ENCODE results near the gene VAC14. TPM values are rescaled to one million over a fixed set of nuclear protein-coding genes. Genes with fewer than 3 reads are reported as not detected.

Gene VAC14
- total and polyA plus RNA-seq, 2 of the 8 experiments (the other 6 are each of a cell fraction or from before 2014, with no cell fraction given): 56.0 to 108 TPM

- ChIA-PET POLR2A (ENCODE audit: partially characterized antibody) (interaction anchor here (1.4 kb wide), 1 partner anchor 46 kb away, joined by 3 read pairs; no protein-coding TSS in a partner anchor), CTCF (ENCODE audit: partially characterized antibody) (interaction anchor here (0.7 to 2.7 kb wide), 9 partner anchors 13 to 66 kb away, joined by 3 to 11 read pairs (median 4); no protein-coding TSS in a partner anchor)
- H2AFZ ChIP-seq (ENCODE audit: low read length): no peak overlapping the region
- H2BK120ac ChIP-seq (replicated peaks; ENCODE audit: low read depth, low read length): no peak overlapping the region
- peaks cover 0 to 6% of the 10 kb centered on the region in 2 experiments for H4K20me1 ChIP-seq (replicated peaks in 1 of 2; ENCODE audit: control insufficient read depth in 1 of 2, insufficient read depth in 2 of 2, low read length in 2 of 2)
- H3K27ac ChIP-seq (ENCODE audit: low read depth, low read length): no peak overlapping the region
- no peak overlapping the region for H3K4me3 ChIP-seq (ENCODE audit: extremely low read depth in 1 of 4, insufficient read depth in 2 of 4, low read depth in 3 of 4, low read length in 4 of 4)
- 93% methylated on average over 8 of the region's 11 CpGs; no CpG with 5 or more reads in 1 of the 2 experiments for WGBS, 2 experiments (ENCODE audit: extremely low coverage in 1 of 2, insufficient coverage in 1 of 2, insufficient read length in 1 of 2, insufficient replicate concordance in 2 of 2, low coverage in 1 of 2, low lambda C conversion rate in 2 of 2, missing lambda C conversion rate in 1 of 2)
- H3K4me1 ChIP-seq (replicated peaks in 1 of 4; ENCODE audit: control insufficient read depth in 3 of 4, insufficient read depth in 4 of 4, low read length in 3 of 4): peaks cover 0 to 22% (median 13%) of the 10 kb centered on the region in 4 experiments; a peak in 5 of 7 replicates
- no peak for FAIRE-seq
- H3K23ac ChIP-seq (ENCODE audit: insufficient read length): no peak overlapping the region
- no peak overlapping the region for H4K5ac ChIP-seq (ENCODE audit: insufficient read length, low read depth, low read length)
- peak overlapping the region; percentile 38; the same call in 1 of the 2 replicates for H4K8ac ChIP-seq (ENCODE audit: extremely low read depth, insufficient read depth, low read length)
- no peak overlapping the region for H4K91ac ChIP-seq (replicated peaks; ENCODE audit: insufficient read length, low read length)
- H3K14ac ChIP-seq (ENCODE audit: insufficient read length): no peak overlapping the region
- no peak overlapping the region for H3K4me2 ChIP-seq (ENCODE audit: insufficient read depth in 1 of 2, low read depth in 2 of 2, low read length in 2 of 2)
- no peaks in the 10 kb centered on the region for H3K9me3 ChIP-seq (ENCODE audit: insufficient read depth in 2 of 2, low read depth in 1 of 2, low read length in 1 of 2)
- no peak overlapping the region for H2BK20ac ChIP-seq (ENCODE audit: low read length)
- no peak overlapping the region for H2BK12ac ChIP-seq (ENCODE audit: low read depth, low read length)
- no peaks in the 10 kb centered on the region; a peak in 1 of 8 replicates for H3K36me3 ChIP-seq (ENCODE audit: control insufficient read depth in 2 of 4, insufficient read depth in 4 of 4, low read length in 3 of 4)
- no peaks in the 10 kb centered on the region for H3K27me3 ChIP-seq (replicated peaks in 1 of 4; ENCODE audit: control insufficient read depth in 3 of 4, extremely low read depth in 1 of 4, insufficient read depth in 3 of 4, low read length in 3 of 4)
- H3K18ac ChIP-seq (ENCODE audit: extremely low read depth, low read length): no peak overlapping the region
- 0 out of 2 replicates have a peak overlapping the region, but pooled peaks have one; percentile 23 for H2BK5ac ChIP-seq (ENCODE audit: low read depth, low read length)
- H3K9ac ChIP-seq (replicated peaks in 1 of 4; ENCODE audit: extremely low read depth in 1 of 4, low read depth in 3 of 4, low read length in 3 of 4): no peak overlapping the region
- H3K79me1 ChIP-seq (ENCODE audit: low read depth, low read length): peaks cover 2% of the 10 kb centered on the region; the same call in 1 of the 2 replicates
- no peak for DNase-seq (ENCODE audit: low read depth in 1 of 2, low spot score in 2 of 2)
- H3K79me2 ChIP-seq (ENCODE audit: control insufficient read depth in 1 of 2, insufficient read depth in 2 of 2, low read length in 2 of 2): no peaks in the 10 kb centered on the region
- no peak overlapping the region for H2AK5ac ChIP-seq (ENCODE audit: low read depth, low read length)
- no peak overlapping the region for H3K4ac ChIP-seq (replicated peaks; ENCODE audit: insufficient read length, low read depth, low read length)
- TF ChIP-seq SIN3A (conservative IDR thresholded peaks at IDR 0.05 in 1 of 2, IDR thresholded peaks at IDR 0.05 in 1 of 2; ENCODE audit: low read depth in 1 of 2, low read length in 2 of 2): no peak
- no peak for TF ChIP-seq BRCA1 (IDR thresholded peaks at IDR 0.05; ENCODE audit: low read depth, low read length)
- no peak for TF ChIP-seq EP300 (IDR thresholded peaks at IDR 0.05; ENCODE audit: borderline replicate concordance in 1 of 2, low read depth in 2 of 2, low read length in 2 of 2)
- TF ChIP-seq CREB1 (IDR thresholded peaks at IDR 0.05): no peak
- TF ChIP-seq HDAC6 (IDR thresholded peaks at IDR 0.05; ENCODE audit: low read depth, low read length): no peak
- TF ChIP-seq GTF2F1 (IDR thresholded peaks at IDR 0.05; ENCODE audit: borderline replicate concordance, low read depth, low read length): no peak
- TF ChIP-seq BCL11A (IDR thresholded peaks at IDR 0.05; ENCODE audit: low read depth in 2 of 2, low read length in 2 of 2): no peak
- TF ChIP-seq ZNF274 (IDR thresholded peaks at IDR 0.05; ENCODE audit: borderline replicate concordance, extremely low read depth, low read length): no peak
- no peak for TF ChIP-seq TBP (IDR thresholded peaks at IDR 0.05; ENCODE audit: low read depth, low read length)
- no peaks in the 10 kb centered on the region for H3K23me2 ChIP-seq (ENCODE audit: low read depth, low read length)
- no peak overlapping the region for H3K56ac ChIP-seq (replicated peaks; ENCODE audit: insufficient read length, low read depth, low read length)
- H2BK15ac ChIP-seq (ENCODE audit: low read length): no peak overlapping the region
Observed at GRCh38 chr16:70704586-70704985, 96.4 kb downstream of the VAC14 start.
